SK-N-SH (cell line): ENCODE data around the gene BAIAP2. TPM values are rescaled to one million over a fixed set of nuclear protein-coding genes. Genes with fewer than 3 reads are reported as not detected.

ENCODE experiments used
- CTCF ChIA-PET: fragments of 300-600, 350-600 bp; formaldehyde crosslinking; extraction: SDS; loops from one replicate; lab custom pipeline; 2021; lab: Yijun Ruan, JAX
- POLR2A ChIA-PET: fragments of 350-600 bp; sonication (Branson Sonifier 250); formaldehyde crosslinking; extraction: SDS; loops from one replicate; lab custom pipeline; 2020; ENCODE audit warnings: antibody characterized with exemption, inconsistent platforms; lab: Yijun Ruan, JAX
- DNase-seq: peaks from one replicate; pipeline ENCODE4 v3.0.0; 2012
- H2AFZ ChIP-seq: fragments of 200-600 bp; sonication (generic); 2 replicates; pipeline ENCODE4 v1.8.1; 2016; ENCODE audit warnings: antibody characterized with exemption, mild to moderate bottlenecking, low read depth
- H3F3A ChIP-seq: fragments of 200-600 bp; sonication (generic); replicated peaks from 2 replicates; pipeline ENCODE3; 2016; ENCODE audit warnings: antibody characterized with exemption, mild to moderate bottlenecking; ENCODE audit not compliant: insufficient read depth
- H3K27ac ChIP-seq, 2 experiments: fragments of 200-500 bp in 1 of 2; fragments of 200-600 bp in 1 of 2; sonication (Bioruptor generic) in 1 of 2; sonication (generic), shearing (Covaris generic) in 1 of 2; 2 replicates each; pipeline versions ENCODE4 v1.5.1 to v1.6.1; 2014 to 2016; ENCODE audit warnings: low read depth in 2 of 2, inconsistent platforms in 1 of 2, low read length in 1 of 2, mild to moderate bottlenecking in 1 of 2, mixed read lengths in 1 of 2
- H3K27me3 ChIP-seq: fragments of 200-600 bp; sonication (generic), shearing (Covaris generic); 2 replicates; pipeline ENCODE4 v1.6.1; 2016; ENCODE audit warnings: mixed run types; ENCODE audit not compliant: insufficient read depth
- H3K36me3 ChIP-seq, 2 experiments: fragments of 200-500 bp in 1 of 2; fragments of 200-600 bp in 1 of 2; sonication (Bioruptor generic) in 1 of 2; sonication (generic) in 1 of 2; replicated peaks in 1 of 2; 2 replicates each; pipeline versions ENCODE3 to v1.5.1; 2014 to 2016; ENCODE audit warnings: low read length in 1 of 2, mild to moderate bottlenecking in 1 of 2; ENCODE audit not compliant: insufficient read depth in 2 of 2, control insufficient read depth in 1 of 2
- H3K4me1 ChIP-seq, 2 experiments: fragments of 200-500 bp in 1 of 2; fragments of 200-600 bp in 1 of 2; sonication (Bioruptor generic) in 1 of 2; sonication (generic), shearing (Covaris generic) in 1 of 2; 2 replicates each; pipeline versions ENCODE4 v1.5.1 to v1.6.1; 2014 to 2016; ENCODE audit warnings: low read depth in 1 of 2, low read length in 1 of 2, mixed run types in 1 of 2; ENCODE audit not compliant: insufficient read depth in 2 of 2, control insufficient read depth in 1 of 2
- H3K4me2 ChIP-seq: fragments of 200-600 bp; sonication (generic), shearing (Covaris generic); 2 replicates; pipeline ENCODE4 v1.6.1; 2017; ENCODE audit warnings: mixed run types
- H3K4me3 ChIP-seq, 2 experiments: fragments of 200-500 bp in 1 of 2; fragments of 200-600 bp in 1 of 2; sonication (Bioruptor generic) in 1 of 2; sonication (generic), shearing (Covaris generic) in 1 of 2; 2 replicates each; pipeline versions ENCODE4 v1.5.1 to v1.8.1; 2014 to 2016; ENCODE audit warnings: low read depth in 2 of 2, inconsistent platforms in 1 of 2, low read length in 1 of 2, mild to moderate bottlenecking in 1 of 2, mixed read lengths in 1 of 2, moderate library complexity in 1 of 2
- H3K79me2 ChIP-seq: fragments of 200-600 bp; sonication (generic); 2 replicates; pipeline ENCODE4 v1.8.1; 2017; ENCODE audit warnings: mild to moderate bottlenecking; ENCODE audit not compliant: insufficient read depth
- H3K9ac ChIP-seq: fragments of 200-600 bp; sonication (generic); 2 replicates; pipeline ENCODE4 v1.6.1; 2017; ENCODE audit warnings: mixed run types
- H3K9me2 ChIP-seq: fragments of 200-600 bp; sonication (generic); 2 replicates; pipeline ENCODE4 v1.6.1; 2017; ENCODE audit warnings: mixed run types
- H3K9me3 ChIP-seq: fragments of 200-600 bp; sonication (generic); 2 replicates; pipeline ENCODE4 v1.6.1; 2017; ENCODE audit warnings: mixed run types, mild to moderate bottlenecking, moderate library complexity
- H4K20me1 ChIP-seq: fragments of 200-600 bp; sonication (generic); 2 replicates; pipeline ENCODE4 v1.6.1; 2017; ENCODE audit warnings: mild to moderate bottlenecking, mixed run types; ENCODE audit not compliant: insufficient read depth
- FOXJ3 ChIP-seq: sonication (generic); formaldehyde crosslinking; IDR thresholded peaks from 2 replicates; pipeline ENCODE4 v1.5.1; 2020; ENCODE audit warnings: mild to moderate bottlenecking, missing genetic modification reagents
- NFIC ChIP-seq: IDR thresholded peaks from 2 replicates; pipeline ENCODE4 v1.4.0; 2012; ENCODE audit warnings: borderline replicate concordance
- NRF1 ChIP-seq: IDR thresholded peaks from 2 replicates; pipeline ENCODE4 v1.6.1; 2012; ENCODE audit warnings: low read depth, mild to moderate bottlenecking, low read length
- PBX3 ChIP-seq: IDR thresholded peaks from 2 replicates; pipeline ENCODE4; 2012
- TAF1 ChIP-seq: IDR thresholded peaks from 2 replicates; pipeline ENCODE4 v1.6.1; 2012; ENCODE audit warnings: low read depth, mild to moderate bottlenecking, low read length, moderate library complexity, borderline replicate concordance
- ZBTB33 ChIP-seq: IDR thresholded peaks from 2 replicates; pipeline ENCODE4 v1.4.0; 2012; ENCODE audit warnings: low read depth, borderline replicate concordance
- WGBS: methylation state at CpG from one replicate; pipeline ENCODE4 v1.1.6; 2017; ENCODE audit warnings: low lambda C conversion rate; 5-methylcytosine and 5-hydroxymethylcytosine counted together
- polyA plus RNA-seq, 3 experiments: library from polyadenylated mRNA; depleted of rRNA; stranded (reverse); fragments of >200 nt; gene quantifications; 2 replicates each; pipeline ENCODE4 v1.2.3, GENCODE V29; 2012

The BAIAP2 gene
- polyA plus RNA-seq, 1 of the 3 experiments (the other 2 are of a cell fraction), result 19.8 TPM

- Histone ChIP-seq H3K79me2 (no peaks in the 10 kb centered on the region), H3K27ac (no peak overlapping the region; a peak in 1 of 4 replicates), H3K4me3 (no peak overlapping the region), H3F3A (no peaks in the 10 kb centered on the region), H3K9me3 (no peaks in the 10 kb centered on the region), H3K9ac (no peak overlapping the region), H3K9me2 (no peaks in the 10 kb centered on the region), H3K36me3 (peaks cover 2 to 5% of the 10 kb centered on the region in 2 experiments), H3K4me1 (peaks cover 0 to 49% of the 10 kb centered on the region in 2 experiments; a peak in 1 of 4 replicates), H3K27me3 (no peaks in the 10 kb centered on the region), H3K4me2 (no peak overlapping the region), H4K20me1 (peaks cover 12% of the 10 kb centered on the region), H2AFZ (no peak overlapping the region)
- ChIA-PET CTCF (interaction anchor here (0.6 to 4.6 kb wide), 10 partner anchors 10 to 80 kb away, joined by 3 to 22 read pairs (median 3); no protein-coding TSS in a partner anchor), POLR2A (interaction anchor here (0.7 to 3.8 kb wide), 2 partner anchors 13 to 38 kb away, joined by 3 to 22 read pairs; no protein-coding TSS in a partner anchor)
- no peak for DNase-seq
- TF ChIP-seq FOXJ3, result no peak
- 92% methylated on average over 20 of the region's 22 CpGs for WGBS
Observed at GRCh38 chr17:81063106-81064093, 28.4 kb downstream of the BAIAP2 start.

- H3K9ac ChIP-seq, result no peak overlapping the region
- WGBS, result 91% methylated on average over 17 of the region's 19 CpGs
- no peak overlapping the region for H2AFZ ChIP-seq
- H3K9me3 ChIP-seq, result no peaks in the 10 kb centered on the region
- TF ChIP-seq PBX3 (no peak), NRF1 (no peak), FOXJ3 (0 out of 2 replicates have a peak, but pooled peaks have one; percentile 28), TAF1 (no peak)
- H3K4me2 ChIP-seq, result no peak overlapping the region
- H3K27ac ChIP-seq, result peak overlapping the region in 1 of 2 experiments; percentile 64; a peak in 2 of 4 replicates
- no peaks in the 10 kb centered on the region for H3F3A ChIP-seq
- ChIA-PET POLR2A (interaction anchor here (0.6 to 3.8 kb wide), 3 partner anchors 11 to 58 kb away, joined by 3 to 22 read pairs (median 3); no protein-coding TSS in a partner anchor), CTCF (interaction anchor here (0.6 to 4.6 kb wide), 14 partner anchors 11 to 421 kb away, joined by 3 to 22 read pairs (median 4); no protein-coding TSS in a partner anchor)
- no peak overlapping the region for H3K4me3 ChIP-seq
- peak; percentile 72 for DNase-seq
- H3K27me3 ChIP-seq, result no peaks in the 10 kb centered on the region
- no peaks in the 10 kb centered on the region for H3K79me2 ChIP-seq
- no peaks in the 10 kb centered on the region for H3K9me2 ChIP-seq
- peaks cover 0 to 5% of the 10 kb centered on the region in 2 experiments for H3K36me3 ChIP-seq
- H4K20me1 ChIP-seq, result peaks cover 12% of the 10 kb centered on the region
- peaks cover 0 to 54% of the 10 kb centered on the region in 2 experiments; a peak in 1 of 4 replicates for H3K4me1 ChIP-seq
Observed at GRCh38 chr17:81064678-81065475, 29.9 kb downstream of the BAIAP2 start.

GRCh38 chr17:81065500-81065899 lies 30.5 kb downstream of the BAIAP2 start:
- no peaks in the 10 kb centered on the region for H3K9me3 ChIP-seq
- peaks cover 0 to 54% of the 10 kb centered on the region in 2 experiments; a peak in 1 of 4 replicates for H3K4me1 ChIP-seq
- CTCF ChIA-PET, result interaction anchor here (0.6 to 4.6 kb wide), 9 partner anchors 11 to 420 kb away, joined by 3 to 22 read pairs (median 5); no protein-coding TSS in a partner anchor
- no peaks in the 10 kb centered on the region for H3F3A ChIP-seq
- no peak overlapping the region for H3K4me2 ChIP-seq
- H3K27ac ChIP-seq, result no peak overlapping the region; a peak in 1 of 4 replicates
- POLR2A ChIA-PET, result interaction anchor here (3.8 kb wide), 1 partner anchor 11 kb away, joined by 22 read pairs; no protein-coding TSS in a partner anchor
- H3K4me3 ChIP-seq, result no peak overlapping the region
- H3K36me3 ChIP-seq, result peaks cover 0 to 5% of the 10 kb centered on the region in 2 experiments
- H3K79me2 ChIP-seq, result no peaks in the 10 kb centered on the region
- H3K9me2 ChIP-seq, result no peaks in the 10 kb centered on the region
- no peak for DNase-seq
- peaks cover 12% of the 10 kb centered on the region for H4K20me1 ChIP-seq
- no peaks in the 10 kb centered on the region for H3K27me3 ChIP-seq
- H3K9ac ChIP-seq, result no peak overlapping the region
- WGBS, result 83% methylated on average over 9 of the region's 10 CpGs
- TF ChIP-seq NRF1, result no peak
- TF ChIP-seq NFIC, result no peak
- TF ChIP-seq ZBTB33, result no peak
- no peak overlapping the region for H2AFZ ChIP-seq
